SHP77 (cell line): ENCODE measurements around the gene PDIA2.
"Not testable (repeated sequence)": the region's sequence is repeated elsewhere in the genome, so short reads cannot be mapped to it uniquely, and the experiment has no call there.

Source experiments
- DNase-seq, 2 experiments: peaks; one replicate each; lab custom pipeline; 2025; lab: John Stamatoyannopoulos, UW

Gene PDIA2

DNA sequence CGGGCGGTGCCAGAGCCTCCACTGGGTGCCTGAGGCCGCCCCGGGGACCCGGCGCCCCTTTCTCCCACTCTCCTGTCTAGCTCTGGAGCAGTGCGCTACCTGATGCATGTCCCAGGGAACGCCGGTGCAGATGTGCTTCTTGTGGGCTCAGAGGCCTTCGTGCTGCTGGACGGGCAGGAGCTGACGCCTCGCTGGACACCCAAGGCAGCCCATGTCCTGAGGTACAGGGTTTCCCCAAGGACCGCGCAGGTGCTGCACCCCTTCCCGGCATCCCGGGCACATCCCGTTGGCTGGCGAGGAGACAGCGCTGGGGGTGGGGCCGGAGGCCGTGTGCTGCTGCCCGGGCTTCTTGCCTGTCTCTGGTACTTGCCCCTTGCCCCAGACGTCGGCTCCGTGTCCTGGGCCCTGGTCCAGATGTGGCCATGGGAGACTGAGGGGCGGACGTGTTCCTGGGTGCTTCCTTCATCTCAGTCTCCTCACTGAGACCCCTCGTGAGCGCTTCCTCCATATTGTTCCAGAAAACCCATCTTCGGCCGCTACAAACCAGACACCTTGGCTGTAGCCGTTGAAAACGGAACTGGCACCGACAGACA, 19.7 kb upstream of the PDIA2 start:
- no peak for DNase-seq

DNA sequence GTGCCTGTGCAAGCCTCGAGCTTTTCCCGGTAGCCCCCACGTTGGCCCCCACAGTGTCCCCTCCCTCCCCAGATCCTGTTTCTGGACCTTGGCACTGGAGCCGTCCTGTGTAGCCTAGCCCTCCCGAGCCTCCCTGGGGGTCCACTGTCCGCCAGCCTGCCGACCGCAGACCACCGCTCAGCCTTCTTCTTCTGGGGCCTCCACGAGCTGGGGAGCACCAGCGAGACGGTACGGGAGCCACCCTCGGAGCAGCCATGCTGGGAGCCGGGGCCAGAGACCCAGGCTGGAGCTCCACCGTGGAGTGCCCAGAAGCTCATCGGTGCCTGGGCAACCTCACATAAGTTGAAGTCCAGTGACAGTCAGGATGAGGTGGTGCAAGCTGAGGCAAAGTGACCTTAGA, 19.0 kb upstream of the PDIA2 start:
- no peak for DNase-seq

DNA sequence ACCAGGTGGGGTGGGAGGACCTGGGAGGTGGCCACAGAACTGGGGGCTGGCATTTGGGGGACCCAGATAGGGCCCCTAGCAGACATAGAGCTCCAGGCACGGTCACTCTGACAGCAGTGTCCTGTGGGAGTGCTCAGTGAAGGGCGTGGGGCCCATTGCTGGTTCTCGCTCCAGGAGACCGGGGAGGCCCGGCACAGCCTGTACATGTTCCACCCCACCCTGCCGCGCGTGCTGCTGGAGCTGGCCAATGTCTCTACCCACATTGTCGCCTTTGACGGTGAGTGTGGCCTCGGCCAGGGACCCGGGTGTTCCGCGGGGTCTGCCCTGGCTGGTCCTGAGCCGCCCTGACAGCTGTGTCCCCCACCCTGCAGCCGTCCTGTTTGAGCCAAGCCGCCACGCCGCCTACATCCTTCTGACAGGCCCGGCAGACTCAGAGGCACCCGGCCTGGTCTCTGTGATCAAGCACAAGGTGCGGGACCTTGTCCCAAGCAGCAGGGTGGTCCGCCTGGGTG, 18.5 kb upstream of the PDIA2 start:
- DNase-seq = no peak

DNA sequence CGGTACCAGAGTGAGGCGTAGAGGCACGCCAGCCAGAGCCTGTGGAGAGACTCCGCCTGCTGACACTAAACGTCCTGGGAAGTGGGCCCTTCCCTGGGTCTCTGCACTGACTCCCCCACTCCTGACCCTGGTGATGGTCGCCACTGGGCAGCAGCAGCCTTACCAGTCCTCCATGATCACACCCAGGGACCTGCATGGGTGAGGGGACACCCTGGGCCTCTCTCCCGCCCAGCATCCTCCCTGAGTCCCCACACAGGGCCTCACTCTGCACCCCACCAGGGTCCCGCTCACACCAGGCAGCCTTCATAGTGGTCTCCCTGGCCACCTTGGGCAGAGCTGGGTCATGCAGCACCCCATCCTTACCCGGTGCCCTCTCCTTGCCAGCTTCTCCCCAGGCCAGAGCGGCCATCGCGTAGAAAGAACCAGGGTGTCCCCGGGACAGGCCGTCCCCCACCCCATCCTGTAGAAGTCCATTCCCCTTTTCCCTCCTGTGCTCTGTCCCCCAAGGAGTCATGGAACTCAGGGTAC, 17.9 kb upstream of the PDIA2 start:
- DNase-seq = no peak

DNA sequence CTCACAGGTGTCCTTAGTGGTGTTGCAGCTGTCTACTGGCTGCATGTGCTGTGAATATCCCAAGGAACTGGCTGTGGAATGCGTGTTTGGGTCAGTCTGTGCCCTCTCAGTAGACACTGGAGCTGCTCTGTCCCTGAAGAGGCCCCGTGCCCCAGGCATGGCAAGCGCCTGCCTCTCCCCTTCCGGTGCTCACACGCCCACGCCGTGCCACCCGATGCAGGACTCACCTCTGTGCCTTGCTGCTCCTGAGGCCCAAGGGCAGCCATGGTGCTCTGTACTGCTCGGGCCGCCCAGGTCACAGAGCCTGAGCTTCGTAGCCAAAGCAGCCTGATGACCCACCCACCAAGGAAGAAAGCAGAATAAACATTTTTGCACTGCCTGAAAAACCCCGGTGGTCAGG, 17.3 kb upstream of the PDIA2 start:
- no peak for DNase-seq

DNA sequence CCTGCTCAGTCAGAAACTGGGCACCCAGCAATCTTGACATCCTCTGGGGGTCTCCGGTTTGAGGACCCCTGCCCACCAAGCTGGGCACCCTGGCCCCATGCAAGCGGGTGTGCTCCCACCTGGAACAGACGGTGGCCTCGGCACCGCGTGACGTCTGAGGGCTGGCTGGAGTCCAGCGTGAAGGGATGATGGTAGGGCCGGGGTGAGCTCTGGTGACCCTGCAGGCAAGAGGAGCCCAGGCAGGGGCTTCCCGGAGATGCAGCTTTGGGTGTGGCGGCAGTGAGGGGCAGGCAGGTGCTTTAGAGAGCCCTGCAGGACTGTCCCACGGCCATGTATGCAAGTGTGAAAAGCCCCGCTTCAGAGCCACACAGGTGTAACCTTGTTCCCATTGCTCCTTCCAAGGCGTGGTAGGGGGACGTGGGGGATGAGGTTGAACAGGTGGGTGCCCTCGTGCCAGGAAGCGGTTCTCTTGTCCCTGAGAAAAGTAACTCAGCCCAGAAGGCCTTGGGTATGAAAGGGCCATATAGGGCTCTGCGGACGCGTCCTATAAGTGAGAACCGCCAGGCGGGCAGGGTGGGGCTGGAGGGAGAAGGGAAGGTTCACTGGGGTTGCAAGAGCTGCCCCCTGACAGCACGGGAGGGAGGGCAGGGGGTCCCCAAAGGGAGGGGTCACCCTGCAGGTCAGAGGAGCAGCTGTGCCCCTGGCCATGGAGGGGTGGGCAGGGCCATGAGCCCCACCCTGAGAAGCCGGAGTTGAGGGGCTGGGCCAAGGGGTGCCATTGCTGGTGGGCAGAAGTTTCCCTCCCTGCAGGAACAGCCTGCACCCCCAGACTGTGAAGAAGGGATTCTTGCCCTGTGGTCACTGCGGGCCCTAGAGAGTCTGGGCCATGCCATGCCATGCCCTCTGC, 16.5 kb upstream of the PDIA2 start:
- no peak for DNase-seq

DNA sequence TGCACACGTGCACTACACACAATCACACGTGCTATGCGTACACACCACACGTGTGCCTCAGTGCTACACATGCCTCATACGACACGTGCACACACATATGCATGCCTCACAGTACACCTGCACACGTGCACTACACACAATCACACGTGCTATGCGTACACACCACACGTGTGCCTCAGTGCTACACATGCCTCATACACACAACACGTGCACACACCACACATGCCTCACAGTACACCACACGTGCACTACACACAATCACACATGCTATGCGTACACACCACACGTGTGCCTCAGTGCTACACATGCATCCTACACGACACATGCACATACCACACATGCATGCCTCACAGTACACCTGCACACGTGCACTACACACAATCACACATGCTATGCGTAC, 15.4 kb upstream of the PDIA2 start:
- not testable (repeated sequence) for DNase-seq

DNA sequence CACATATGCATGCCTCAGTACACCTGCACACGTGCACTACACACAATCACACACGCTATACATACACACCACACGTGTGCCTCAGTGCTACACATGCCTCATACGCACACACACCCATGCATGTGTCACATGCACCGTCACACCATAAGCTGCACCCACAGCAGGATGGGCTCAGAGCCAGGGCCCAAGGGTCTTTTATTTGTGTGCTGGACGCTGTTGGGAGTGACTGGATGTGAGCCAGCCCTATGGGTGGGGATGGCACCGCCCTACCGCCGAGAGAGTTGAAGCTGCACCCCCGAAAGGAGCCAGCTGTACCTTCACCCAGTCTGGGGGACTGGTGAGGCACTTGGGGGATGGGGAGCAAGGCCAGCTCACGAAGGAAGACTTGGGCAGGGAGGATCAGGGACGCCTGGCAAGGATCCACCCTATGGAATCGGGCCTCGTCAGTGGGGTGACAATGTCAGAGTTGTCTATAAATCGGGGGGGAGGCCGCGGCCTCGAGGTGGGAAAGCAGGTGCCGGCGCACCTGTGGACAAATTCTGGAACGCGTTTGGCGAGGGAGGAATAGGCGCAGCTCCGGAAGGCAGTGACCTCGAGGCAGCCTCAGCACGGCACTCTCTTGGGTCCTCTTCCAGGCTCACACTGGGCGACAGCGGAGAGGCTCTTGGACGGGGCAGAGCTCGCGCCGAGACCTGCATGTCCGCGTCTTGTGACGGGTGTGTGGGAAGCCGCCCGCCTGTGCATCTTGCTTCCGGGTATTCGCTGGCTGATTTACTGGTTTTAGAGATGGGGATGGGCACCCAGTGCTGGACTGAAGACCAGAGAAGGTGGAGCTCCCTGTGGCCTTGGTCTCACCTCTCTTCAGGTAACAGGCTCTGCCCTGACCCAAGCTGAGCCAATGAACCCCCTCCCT, 14.6 kb upstream of the PDIA2 start:
- DNase-seq = no peak

DNA sequence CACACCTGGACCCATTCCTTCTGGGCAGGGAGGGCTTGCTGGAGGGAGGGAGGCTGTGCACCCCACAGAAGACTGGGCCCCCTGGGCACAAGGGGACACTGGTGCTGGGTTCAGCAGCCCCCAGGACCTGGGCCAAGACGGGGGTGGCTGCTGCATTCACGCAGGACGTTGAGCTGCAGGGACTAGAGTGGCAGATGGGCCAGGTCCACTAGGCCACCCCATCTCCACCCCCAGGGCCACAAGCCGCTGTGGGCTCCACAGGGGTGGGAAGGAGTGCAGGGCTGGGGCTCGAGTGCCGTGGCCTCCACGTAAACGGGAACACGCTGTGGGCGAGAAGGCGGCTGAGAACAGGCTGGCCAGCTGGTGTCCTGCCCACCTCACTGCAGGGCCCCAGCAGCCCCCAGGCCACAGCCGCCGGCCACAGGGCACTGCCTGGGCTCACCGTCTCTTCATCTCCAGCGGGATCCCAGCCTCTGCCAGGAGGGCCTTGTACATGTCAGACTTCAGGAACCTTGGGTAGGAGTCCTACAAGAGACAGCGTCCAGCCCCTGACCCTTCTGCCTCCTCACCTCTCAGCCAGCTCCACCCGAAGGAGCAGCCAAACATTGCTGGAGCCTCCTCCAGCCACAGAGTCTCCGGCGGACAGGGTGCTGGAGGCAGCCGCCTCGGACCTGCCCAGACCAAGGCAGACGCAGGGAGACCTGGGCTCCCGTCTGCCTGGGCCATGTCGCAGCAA, 13.7 kb upstream of the PDIA2 start:
- DNase-seq = no peak

DNA sequence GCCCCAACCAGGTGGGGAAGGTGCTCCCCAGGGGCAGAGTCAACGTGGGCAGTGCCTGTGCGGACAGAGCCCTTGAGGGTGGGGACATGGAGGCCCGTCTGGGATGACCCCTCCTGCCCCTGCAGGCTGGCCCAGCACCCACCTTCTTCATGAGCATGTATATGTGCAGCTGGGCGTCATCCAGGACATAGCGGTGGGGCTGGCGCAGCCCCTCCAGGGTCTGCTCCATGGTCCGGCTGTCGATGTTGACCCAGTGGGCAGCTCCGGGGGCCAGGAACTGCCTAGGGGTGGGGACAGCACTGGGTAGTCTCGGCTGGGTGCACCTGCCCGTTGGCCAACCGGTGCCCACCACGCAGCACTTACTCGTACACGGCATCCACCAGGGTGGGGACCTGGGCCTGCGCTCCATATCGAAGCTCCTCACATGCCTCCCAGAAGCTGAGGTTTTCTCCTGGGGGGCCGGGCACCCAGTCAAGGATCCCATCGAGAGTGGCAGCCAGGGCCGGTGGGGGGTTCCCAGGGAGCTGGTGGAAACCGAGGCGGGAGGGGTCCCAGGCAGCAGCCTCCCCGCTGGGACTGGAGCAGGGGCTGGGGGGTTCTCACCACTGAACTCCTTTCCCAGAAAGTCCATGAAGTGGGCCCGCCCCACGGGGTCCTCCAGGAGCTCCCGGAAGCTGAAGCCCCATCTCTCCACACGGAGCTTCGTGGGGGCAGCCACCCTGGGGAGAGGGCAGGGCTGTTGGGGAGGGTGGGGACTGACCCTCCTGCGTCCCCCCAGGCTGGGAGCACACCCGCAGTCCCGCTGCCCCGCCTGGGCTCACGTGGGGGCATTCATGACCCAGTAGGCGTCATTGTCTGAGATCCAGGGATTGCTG, 12.3 kb upstream of the PDIA2 start:
- DNase-seq = no peak

DNA sequence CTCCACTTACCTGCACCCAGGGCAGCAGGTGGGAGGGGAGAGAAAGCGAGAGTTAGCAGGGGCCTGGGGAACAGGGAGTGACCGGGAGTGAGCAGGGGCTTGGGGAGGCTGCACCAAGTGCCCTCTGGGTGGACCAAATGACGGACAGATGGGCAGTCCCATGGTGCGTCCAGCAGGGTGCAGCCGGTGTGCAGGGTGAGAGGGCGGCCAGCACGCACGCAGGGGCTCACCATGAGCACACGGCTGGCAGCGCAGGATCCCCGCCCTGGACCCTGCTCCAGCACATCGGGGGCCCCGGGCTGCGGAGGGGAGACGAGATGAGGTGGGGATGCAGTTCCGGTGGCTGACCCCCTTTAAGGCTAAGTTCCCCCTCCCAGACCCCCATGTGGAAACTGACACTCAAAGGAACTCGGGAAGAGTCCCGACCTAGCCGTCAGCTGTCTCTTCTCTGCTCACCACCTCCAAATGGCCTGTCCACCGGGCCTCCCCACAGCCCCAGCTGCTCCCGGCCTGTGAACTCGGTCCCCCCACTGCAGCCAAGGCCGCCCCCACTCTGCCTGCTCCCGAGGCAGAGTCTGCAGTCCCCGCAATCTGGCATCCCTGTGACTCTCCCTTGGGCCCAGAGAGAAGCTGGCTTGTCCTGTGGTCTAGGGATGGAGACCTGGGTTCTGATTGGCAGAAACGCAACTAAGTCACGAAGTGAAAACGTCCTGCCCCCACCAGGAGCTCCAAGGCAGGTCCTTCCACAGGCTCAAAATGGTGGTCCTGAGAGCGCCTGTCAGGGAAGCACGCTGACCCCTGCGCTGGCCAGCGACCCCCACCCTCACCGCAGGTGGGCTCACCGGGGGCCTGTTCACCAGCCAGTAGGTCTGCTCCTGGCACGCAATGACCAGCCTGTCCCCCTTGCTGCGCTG, 10.1 kb upstream of the PDIA2 start:
- peak; percentile 9 to 41 for DNase-seq

DNA sequence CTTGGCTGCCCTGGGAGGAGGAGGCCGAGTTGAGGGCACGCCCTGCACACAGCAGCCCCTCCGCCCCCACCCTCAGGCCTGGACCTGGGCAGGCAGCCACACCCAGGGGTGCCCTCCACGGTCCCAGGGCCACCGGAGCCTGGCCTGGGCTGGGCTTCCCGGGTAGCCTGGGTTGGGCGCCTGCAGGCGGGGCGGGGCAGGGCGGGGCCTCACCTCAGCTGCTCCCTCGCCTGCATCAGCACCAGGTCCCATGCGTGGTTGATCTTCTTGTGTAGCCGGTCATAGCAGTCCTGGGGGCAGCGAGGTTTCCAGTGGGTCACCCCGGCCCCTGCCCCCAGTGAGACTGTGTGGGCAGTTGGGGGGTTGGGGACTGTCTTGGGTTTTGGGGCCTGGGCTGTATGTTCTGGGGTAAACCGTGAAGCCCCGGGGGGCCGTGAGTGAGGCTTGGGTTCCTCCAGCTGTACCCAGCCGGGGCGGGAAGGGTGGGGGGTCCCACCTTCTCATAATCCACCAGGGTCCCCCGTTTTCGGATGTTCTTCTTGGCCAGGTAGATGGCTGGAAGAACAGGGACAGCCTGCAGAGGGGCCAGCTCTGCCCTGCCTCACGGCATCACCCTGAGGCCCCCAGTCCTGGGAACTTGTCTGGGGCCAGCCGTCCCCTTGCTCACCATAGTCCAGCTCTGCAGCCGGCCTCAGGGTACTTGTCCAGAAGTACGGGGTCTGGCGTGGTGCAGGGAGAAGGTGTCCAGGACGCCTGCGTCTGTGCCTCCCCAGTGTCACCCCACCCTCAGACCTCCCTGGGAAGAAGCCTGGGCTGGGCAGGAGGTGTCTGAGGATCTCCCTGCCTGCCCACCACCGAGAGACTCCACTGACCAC, 9.2 kb upstream of the PDIA2 start:
- DNase-seq = peak in 1 of 2 experiments; percentile 8

DNA sequence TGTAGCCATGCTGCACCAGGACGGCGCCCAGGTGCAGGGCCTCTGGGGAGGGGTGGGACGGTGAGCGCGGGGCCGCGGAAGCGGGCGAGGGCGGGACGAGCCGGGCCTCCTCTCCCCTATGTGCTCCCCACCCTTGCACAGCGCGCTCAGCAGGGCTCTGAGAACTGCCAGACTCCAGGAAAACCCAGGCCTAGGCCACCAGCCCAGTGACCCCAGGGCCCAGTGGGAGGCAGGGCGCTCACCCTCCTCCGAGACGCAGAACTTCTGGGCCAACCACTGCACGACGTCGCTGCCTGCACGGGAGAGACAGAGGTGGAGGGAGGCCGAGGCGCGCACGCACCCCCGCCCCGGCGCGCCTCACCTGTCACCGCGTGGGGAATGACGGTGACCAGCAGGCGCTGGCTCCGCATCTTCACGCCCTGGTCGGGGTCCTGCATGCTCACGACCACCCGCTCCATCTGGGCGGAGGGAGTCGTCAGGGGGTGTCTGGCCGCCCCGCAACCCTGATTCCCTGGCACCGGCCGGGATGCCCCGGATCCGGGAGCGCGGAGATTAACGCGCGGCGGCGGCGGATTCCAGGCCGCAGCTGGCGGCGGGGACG, 7.8 kb upstream of the PDIA2 start:
- no peak for DNase-seq

DNA sequence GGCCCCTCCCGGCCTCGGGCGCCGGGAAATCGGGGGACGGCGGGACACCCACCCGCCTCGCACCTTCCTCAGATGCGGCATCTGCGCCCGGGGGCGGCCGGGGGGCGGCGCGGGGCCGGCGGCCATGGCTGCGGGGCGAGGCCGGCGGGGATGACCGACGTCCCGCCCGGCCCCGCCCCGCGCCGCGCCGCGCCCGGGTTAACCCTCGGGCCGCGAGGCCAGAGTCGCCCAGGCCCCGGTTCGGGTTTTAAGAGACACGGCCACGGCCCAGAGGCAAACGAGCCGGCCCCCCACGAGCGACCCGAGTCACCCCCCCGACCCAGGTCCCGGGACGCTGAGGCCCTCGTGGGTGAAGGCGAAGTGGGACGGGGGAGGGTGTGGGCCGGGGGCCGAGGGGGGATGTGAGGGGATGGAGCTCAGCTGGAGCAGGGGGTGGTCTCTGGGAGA, 7.2 kb upstream of the PDIA2 start, which contains the start of gene RGS11:
RGS11 (minus strand) TSS at position 159 of the 447 bp plus-strand sequence; CDS start at position 126, 33 bp downstream.
- DNase-seq = no peak

DNA sequence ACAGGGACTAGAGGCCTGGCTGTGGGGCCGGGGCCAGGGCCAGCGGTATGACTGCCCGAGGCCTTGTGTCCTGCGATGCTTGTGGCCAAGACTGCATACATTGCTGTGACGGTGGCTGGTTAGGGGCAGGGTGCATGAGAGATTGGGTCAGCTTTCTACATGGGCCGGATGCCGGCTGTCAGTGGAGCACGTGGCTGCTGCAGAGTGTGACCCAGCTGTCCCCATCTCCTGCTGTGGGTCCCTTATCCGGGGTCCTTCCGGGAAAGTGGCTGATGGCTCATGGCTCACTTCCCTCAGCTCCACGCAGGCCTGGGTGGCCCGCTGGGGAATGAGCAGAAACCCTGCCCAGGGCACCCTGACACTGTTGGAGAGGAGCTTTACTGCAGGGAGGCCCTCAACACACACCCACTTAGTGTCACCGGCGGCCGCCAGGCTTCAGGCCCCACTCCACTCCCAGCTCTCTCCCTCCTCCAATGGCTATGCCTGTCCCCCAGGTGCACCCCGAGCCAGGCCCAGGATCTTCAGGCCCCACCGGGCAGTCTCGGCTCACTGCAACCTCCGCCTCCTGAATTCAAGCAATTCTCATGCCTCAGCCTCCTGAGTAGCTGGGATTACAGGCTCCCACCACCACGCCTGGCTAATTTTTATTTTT, 6.4 kb upstream of the PDIA2 start:
- no peak for DNase-seq

DNA sequence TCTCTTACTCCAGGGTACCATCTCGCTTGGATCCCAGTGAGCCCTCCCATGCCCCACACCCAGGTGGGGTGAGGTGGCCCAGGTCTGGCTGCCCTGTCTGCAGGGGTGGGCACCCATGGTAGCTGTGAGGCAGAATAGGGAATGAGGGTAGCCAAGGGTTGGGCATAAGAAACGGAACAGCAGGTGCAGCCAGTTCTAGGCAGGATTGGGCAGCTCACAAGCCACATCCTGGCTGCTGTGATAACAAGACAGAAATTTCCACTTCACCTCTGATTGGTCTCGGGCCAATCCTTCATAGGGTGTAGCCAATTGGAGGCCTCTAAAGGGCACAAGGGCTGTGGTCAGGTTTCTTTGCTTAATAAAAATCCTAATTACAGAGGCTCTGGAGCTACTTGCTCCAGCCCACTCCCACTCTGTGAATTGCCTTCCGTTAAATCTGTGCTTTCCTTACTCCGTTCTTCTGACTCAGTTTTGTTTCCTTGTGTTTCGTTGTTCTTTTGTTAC, 4.0 kb upstream of the PDIA2 start:
- DNase-seq = peak; percentile 28 to 63

DNA sequence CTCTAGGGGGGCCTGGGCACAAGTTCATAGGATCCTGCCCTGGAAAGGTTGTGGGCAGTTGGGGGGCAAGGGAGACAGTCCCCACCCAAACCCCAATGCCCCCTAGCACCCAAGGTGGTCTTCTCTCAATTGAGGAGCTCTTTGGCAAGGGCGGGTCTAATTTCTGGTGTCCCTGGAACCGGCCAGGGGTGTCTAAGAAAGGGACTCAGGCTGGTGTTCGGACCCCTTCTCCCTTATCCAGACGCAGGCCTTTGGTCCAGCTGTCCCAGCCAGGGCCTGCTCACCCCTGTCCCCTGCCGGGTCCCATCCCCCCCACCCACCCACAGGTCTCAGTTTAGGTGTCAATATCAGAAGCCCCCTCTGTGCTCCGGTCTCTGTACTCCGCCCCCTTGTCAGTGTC, 3.4 kb upstream of the PDIA2 start:
- no peak for DNase-seq
